Activated CD8-positive, alpha-beta T cell treated with anti-CD3 and anti-CD28 coated beads, Interleukin-2, amount 10 ng/mL, durations not matched to agents 7 days and 5 days (primary cell): ENCODE measurements around the gene EPSTI1. TPM values are rescaled to one million over a fixed set of nuclear protein-coding genes. Genes with fewer than 3 reads are reported as not detected.

ENCODE experiments used
- ATAC-seq: fragments of 150-1000 bp; cut with Tn5 transposase; one replicate; pipeline ENCODE4 v1.10.0; 2021; ENCODE audit warnings: moderate library complexity
- CTCF ChIA-PET: fragments of 350-600 bp; sonication (Branson Sonifier 250); formaldehyde crosslinking; loops from one replicate; lab custom pipeline; 2021; ENCODE audit warnings: antibody characterized with exemption; lab: Charles Lee
- POLR2A ChIA-PET: fragments of 350-600 bp; sonication (Branson Sonifier 250); formaldehyde crosslinking; loops from one replicate; lab custom pipeline; 2021; ENCODE audit warnings: antibody characterized with exemption; lab: Charles Lee
- DNase-seq: peaks from one replicate; pipeline ENCODE4 v3.0.0-alpha.2; 2020
- H3K27ac Mint-ChIP-seq: one replicate; pipeline ENCODE4 v1.8.0; 2021; ENCODE audit warnings: mild to moderate bottlenecking, mixed read lengths
- H3K27me3 Mint-ChIP-seq: one replicate; pipeline ENCODE4 v1.8.0; 2021; ENCODE audit warnings: low read depth, mixed read lengths
- H3K36me3 Mint-ChIP-seq: one replicate; pipeline ENCODE4 v1.8.0; 2021; ENCODE audit warnings: low read depth, mixed read lengths
- H3K4me1 Mint-ChIP-seq: one replicate; pipeline ENCODE4 v1.8.0; 2021; ENCODE audit warnings: low read depth, mixed read lengths
- H3K4me3 Mint-ChIP-seq: one replicate; pipeline ENCODE4 v1.8.0; 2021; ENCODE audit warnings: mild to moderate bottlenecking, mixed read lengths
- H3K9me3 Mint-ChIP-seq: one replicate; pipeline ENCODE4 v1.8.0; 2022; ENCODE audit warnings: mixed read lengths; ENCODE audit not compliant: insufficient read depth
- total RNA-seq, 2 experiments: library from RNA; stranded (reverse); gene quantifications; one replicate each; pipeline ENCODE4 v1.2.3, GENCODE V29; 2021

The EPSTI1 gene
- total RNA-seq, 2 experiments from 2014 or later = 59.0 to 68.1 TPM

GRCh38 chr13:43022934-43023288, 30.9 kb upstream of the EPSTI1 start:
- ATAC-seq = no peak
- peaks cover 14% of the 10 kb centered on the region for H3K36me3 Mint-ChIP-seq
- CTCF ChIA-PET = interaction anchor here (0.6 to 2.4 kb wide), 13 partner anchors 8 to 59 kb away, joined by 3 to 8 read pairs (median 3); no protein-coding TSS in a partner anchor

GRCh38 chr13:43021926-43022670, 30.1 kb upstream of the EPSTI1 start:
- CTCF ChIA-PET = interaction anchor here (0.9 to 2.4 kb wide), 5 partner anchors 17 to 52 kb away, joined by 3 to 8 read pairs (median 6); no protein-coding TSS in a partner anchor
- Mint-ChIP-seq H3K27ac (no peak overlapping the region), H3K27me3 (no peaks in the 10 kb centered on the region), H3K9me3 (no peaks in the 10 kb centered on the region), H3K4me3 (no peak overlapping the region), H3K36me3 (peaks cover 10% of the 10 kb centered on the region), H3K4me1 (peaks cover 15% of the 10 kb centered on the region)
- ATAC-seq (no peak), DNase-seq (no peak)
- POLR2A ChIA-PET = interaction anchor here (1.6 to 3.9 kb wide), 3 partner anchors 25 to 33 kb away, joined by 7 to 37 read pairs (median 8); partner anchors contain the start of gene EPSTI1

More at GRCh38 chr13:43022934-43023288, 30.9 kb upstream of the EPSTI1 start:
- peak overlapping the region; percentile 95 for H3K4me3 Mint-ChIP-seq
- no peaks in the 10 kb centered on the region for H3K27me3 Mint-ChIP-seq
- peaks cover 15% of the 10 kb centered on the region for H3K4me1 Mint-ChIP-seq
- no peaks in the 10 kb centered on the region for H3K9me3 Mint-ChIP-seq
- no peak for DNase-seq
- H3K27ac Mint-ChIP-seq = peak overlapping the region; percentile 95
- POLR2A ChIA-PET = interaction anchor here (0.6 to 3.9 kb wide), 6 partner anchors 26 to 441 kb away, joined by 3 to 37 read pairs (median 5); partner anchors contain the start of gene EPSTI1

GRCh38 chr13:43020794-43021193, 28.8 kb upstream of the EPSTI1 start:
- Mint-ChIP-seq H3K27me3 (no peaks in the 10 kb centered on the region), H3K9me3 (no peaks in the 10 kb centered on the region), H3K27ac (no peak overlapping the region), H3K36me3 (peaks cover 9% of the 10 kb centered on the region), H3K4me1 (peaks cover 15% of the 10 kb centered on the region), H3K4me3 (no peak overlapping the region)
- ChIA-PET CTCF (no interaction called here), POLR2A (interaction anchor here (3.9 kb wide), 1 partner anchor 29 kb away, joined by 37 read pairs; the partner anchor contains the start of gene EPSTI1)
- ATAC-seq (no peak), DNase-seq (no peak)

- ATAC-seq (no peak), DNase-seq (no peak)
- H3K4me3 Mint-ChIP-seq = no peak overlapping the region
- H3K27ac Mint-ChIP-seq = no peak overlapping the region
- peaks cover 8% of the 10 kb centered on the region for H3K36me3 Mint-ChIP-seq
- CTCF ChIA-PET = interaction anchor here (0.8 to 1.2 kb wide), 3 partner anchors 9 to 17 kb away, joined by 3 read pairs; no protein-coding TSS in a partner anchor
- no peaks in the 10 kb centered on the region for H3K9me3 Mint-ChIP-seq
- POLR2A ChIA-PET = no interaction called here
- H3K4me1 Mint-ChIP-seq = peaks cover 10% of the 10 kb centered on the region
- no peaks in the 10 kb centered on the region for H3K27me3 Mint-ChIP-seq
Observed at GRCh38 chr13:43019811-43020210, 27.8 kb upstream of the EPSTI1 start.

GRCh38 chr13:43016226-43016625, 24.2 kb upstream of the EPSTI1 start:
- CTCF ChIA-PET = interaction anchor here (1.2 kb wide), 1 partner anchor 30 kb away, joined by 3 read pairs; no protein-coding TSS in a partner anchor
- H3K9me3 Mint-ChIP-seq = no peaks in the 10 kb centered on the region
- no peaks in the 10 kb centered on the region for H3K36me3 Mint-ChIP-seq
- H3K4me3 Mint-ChIP-seq = no peak overlapping the region
- ATAC-seq (no peak), DNase-seq (no peak)
- no peaks in the 10 kb centered on the region for H3K27me3 Mint-ChIP-seq
- no peaks in the 10 kb centered on the region for H3K4me1 Mint-ChIP-seq
- POLR2A ChIA-PET = interaction anchor here (0.6 to 2.4 kb wide), 3 partner anchors 11 to 134 kb away, joined by 3 to 8 read pairs (median 3); partner anchors contain the start of gene EPSTI1
- H3K27ac Mint-ChIP-seq = no peak overlapping the region

GRCh38 chr13:43014162-43014561, 22.1 kb upstream of the EPSTI1 start:
- peaks cover 1% of the 10 kb centered on the region for H3K27me3 Mint-ChIP-seq
- ChIA-PET CTCF (interaction anchor here (0.8 to 1.3 kb wide), 4 partner anchors 9 to 42 kb away, joined by 3 to 4 read pairs (median 4); partner anchors contain the start of gene DNAJC15), POLR2A (interaction anchor here (1.4 kb wide), 1 partner anchor 22 kb away, joined by 5 read pairs; the partner anchor contains the start of gene EPSTI1)
- no peak overlapping the region for H3K27ac Mint-ChIP-seq
- DNase-seq = no peak
- no peak overlapping the region for H3K4me3 Mint-ChIP-seq
- H3K4me1 Mint-ChIP-seq = no peaks in the 10 kb centered on the region
- no peaks in the 10 kb centered on the region for H3K9me3 Mint-ChIP-seq
- H3K36me3 Mint-ChIP-seq = no peaks in the 10 kb centered on the region
- ATAC-seq = no peak

GRCh38 chr13:43009506-43009905, 17.5 kb upstream of the EPSTI1 start:
- no peak overlapping the region for H3K27ac Mint-ChIP-seq
- POLR2A ChIA-PET = no interaction called here
- no peaks in the 10 kb centered on the region for H3K9me3 Mint-ChIP-seq
- H3K36me3 Mint-ChIP-seq = no peaks in the 10 kb centered on the region
- CTCF ChIA-PET = no interaction called here
- DNase-seq (no peak), ATAC-seq (no peak)
- peaks cover 8% of the 10 kb centered on the region for H3K27me3 Mint-ChIP-seq
- H3K4me3 Mint-ChIP-seq = no peak overlapping the region
- H3K4me1 Mint-ChIP-seq = peaks cover 5% of the 10 kb centered on the region

- H3K27ac Mint-ChIP-seq = no peak overlapping the region
- H3K9me3 Mint-ChIP-seq = no peaks in the 10 kb centered on the region
- POLR2A ChIA-PET = no interaction called here
- ATAC-seq = no peak
- CTCF ChIA-PET = no interaction called here
- H3K27me3 Mint-ChIP-seq = peaks cover 8% of the 10 kb centered on the region
- H3K4me1 Mint-ChIP-seq = peaks cover 5% of the 10 kb centered on the region
- no peaks in the 10 kb centered on the region for H3K36me3 Mint-ChIP-seq
- no peak for DNase-seq
- H3K4me3 Mint-ChIP-seq = no peak overlapping the region
Observed at GRCh38 chr13:43008596-43008995, 16.6 kb upstream of the EPSTI1 start.

- Mint-ChIP-seq H3K27ac (no peak overlapping the region), H3K4me3 (no peak overlapping the region), H3K4me1 (peaks cover 5% of the 10 kb centered on the region), H3K36me3 (no peaks in the 10 kb centered on the region), H3K27me3 (peaks cover 8% of the 10 kb centered on the region), H3K9me3 (peaks cover 9% of the 10 kb centered on the region)
- POLR2A ChIA-PET = interaction anchor here (0.6 kb wide), 1 partner anchor 274 kb away, joined by 5 read pairs; no protein-coding TSS in a partner anchor
- DNase-seq (no peak), ATAC-seq (no peak)
- CTCF ChIA-PET = interaction anchor here (1.2 to 1.3 kb wide), 2 partner anchors 10 to 35 kb away, joined by 3 to 4 read pairs; no protein-coding TSS in a partner anchor
Observed at GRCh38 chr13:43006893-43007631, 15.0 kb upstream of the EPSTI1 start.

GRCh38 chr13:43005460-43006236, 13.6 kb upstream of the EPSTI1 start:
- Mint-ChIP-seq H3K27me3 (peaks cover 8% of the 10 kb centered on the region), H3K36me3 (no peaks in the 10 kb centered on the region), H3K27ac (no peak overlapping the region), H3K4me1 (peaks cover 5% of the 10 kb centered on the region), H3K4me3 (no peak overlapping the region), H3K9me3 (peaks cover 9% of the 10 kb centered on the region)
- ATAC-seq (no peak), DNase-seq (no peak)
- ChIA-PET POLR2A (interaction anchor here (0.5 kb wide), 1 partner anchor 13 kb away, joined by 3 read pairs; no protein-coding TSS in a partner anchor), CTCF (interaction anchor here (0.8 to 1.4 kb wide), 5 partner anchors 14 to 36 kb away, joined by 3 to 4 read pairs (median 3); partner anchors contain the start of gene DNAJC15)

- H3K36me3 Mint-ChIP-seq = no peaks in the 10 kb centered on the region
- H3K27ac Mint-ChIP-seq = no peak overlapping the region
- ATAC-seq = no peak
- peaks cover 5% of the 10 kb centered on the region for H3K4me1 Mint-ChIP-seq
- no peak for DNase-seq
- H3K9me3 Mint-ChIP-seq = peaks cover 9% of the 10 kb centered on the region
- H3K27me3 Mint-ChIP-seq = peaks cover 7% of the 10 kb centered on the region
- CTCF ChIA-PET = interaction anchor here (1.5 kb wide), 1 partner anchor 16 kb away, joined by 3 read pairs; no protein-coding TSS in a partner anchor
- POLR2A ChIA-PET = no interaction called here
- no peak overlapping the region for H3K4me3 Mint-ChIP-seq
Observed at GRCh38 chr13:43003729-43004128, 11.7 kb upstream of the EPSTI1 start.
